IPS-18c (cell line): ENCODE data around the gene NFASC.

Experiments
- H3K4me3 ChIP-seq: 2 replicates; pipeline ENCODE4 v1.7.0; 2013; ENCODE audit warnings: low read depth, mild to moderate bottlenecking, low read length, moderate library complexity; ENCODE audit not compliant: insufficient read depth
- H3K9me3 ChIP-seq: one replicate; pipeline ENCODE4 v1.6.1; 2013; ENCODE audit warnings: mild to moderate bottlenecking, low read length, moderate library complexity; ENCODE audit not compliant: control insufficient read depth, insufficient read depth

The NFASC gene

GRCh38 chr1:204979891-204980649, 109.4 kb downstream of the NFASC start:
- no peaks in the 10 kb centered on the region for H3K9me3 ChIP-seq
- no peak overlapping the region for H3K4me3 ChIP-seq

GRCh38 chr1:204980840-204981405, 110.3 kb downstream of the NFASC start:
- no peak overlapping the region for H3K4me3 ChIP-seq
- H3K9me3 ChIP-seq = no peaks in the 10 kb centered on the region

- H3K9me3 ChIP-seq = no peaks in the 10 kb centered on the region
- no peak overlapping the region for H3K4me3 ChIP-seq
Observed at GRCh38 chr1:204983136-204983535, 112.5 kb downstream of the NFASC start.

GRCh38 chr1:204983881-204984280, 113.2 kb downstream of the NFASC start:
- Histone ChIP-seq H3K9me3 (no peaks in the 10 kb centered on the region), H3K4me3 (no peak overlapping the region)

GRCh38 chr1:204984499-204984898, 113.8 kb downstream of the NFASC start:
- H3K4me3 ChIP-seq = no peak overlapping the region
- H3K9me3 ChIP-seq = no peaks in the 10 kb centered on the region

- Histone ChIP-seq H3K9me3 (no peaks in the 10 kb centered on the region), H3K4me3 (no peak overlapping the region)
Observed at GRCh38 chr1:204986181-204986580, 115.5 kb downstream of the NFASC start.

- Histone ChIP-seq H3K4me3 (no peak overlapping the region), H3K9me3 (no peaks in the 10 kb centered on the region)
Observed at GRCh38 chr1:204987689-204988088, 117.0 kb downstream of the NFASC start.

- Histone ChIP-seq H3K4me3 (no peak overlapping the region), H3K9me3 (no peaks in the 10 kb centered on the region)
Observed at GRCh38 chr1:204988196-204988595, 117.5 kb downstream of the NFASC start.

- Histone ChIP-seq H3K9me3 (no peaks in the 10 kb centered on the region), H3K4me3 (no peak overlapping the region)
Observed at GRCh38 chr1:204989266-204990058, 118.8 kb downstream of the NFASC start.

- H3K9me3 ChIP-seq = no peaks in the 10 kb centered on the region
- H3K4me3 ChIP-seq = no peak overlapping the region
Observed at GRCh38 chr1:204990059-204990664, 119.5 kb downstream of the NFASC start.

- H3K9me3 ChIP-seq = no peaks in the 10 kb centered on the region
- peak overlapping the region; percentile 12; the same call in 1 of the 2 replicates for H3K4me3 ChIP-seq
Observed at GRCh38 chr1:204990721-204991341, 120.2 kb downstream of the NFASC start.

- H3K4me3 ChIP-seq = peak overlapping the region; percentile 12; the same call in 1 of the 2 replicates
- H3K9me3 ChIP-seq = no peaks in the 10 kb centered on the region
Observed at GRCh38 chr1:204991342-204991844, 120.7 kb downstream of the NFASC start.

- H3K4me3 ChIP-seq = no peak overlapping the region; the same call in 1 of the 2 replicates
Observed at GRCh38 chr1:204992201-204992997, 121.7 kb downstream of the NFASC start.

GRCh38 chr1:204992998-204993314, 122.3 kb downstream of the NFASC start:
- no peaks in the 10 kb centered on the region for H3K9me3 ChIP-seq
- no peak overlapping the region for H3K4me3 ChIP-seq

More at GRCh38 chr1:204992201-204992997, 121.7 kb downstream of the NFASC start:
- H3K9me3 ChIP-seq = no peaks in the 10 kb centered on the region

GRCh38 chr1:204994086-204994862, 123.6 kb downstream of the NFASC start:
- no peaks in the 10 kb centered on the region for H3K9me3 ChIP-seq

GRCh38 chr1:204996981-204997380, 126.3 kb downstream of the NFASC start:
- Histone ChIP-seq H3K9me3 (no peaks in the 10 kb centered on the region), H3K4me3 (no peak overlapping the region)

More at GRCh38 chr1:204994086-204994862, 123.6 kb downstream of the NFASC start:
- no peak overlapping the region for H3K4me3 ChIP-seq
